Measurements from ENCODE around the gene LTA. TPM values are rescaled to one million over a fixed set of nuclear protein-coding genes. Genes with fewer than 3 reads are reported as not detected.
A peak's percentile ranks its signal among the peaks of the same experiment; 100 is the strongest.

Gene LTA
- total RNA-seq, 1 experiment from 2014 or later, result not detected

DNA sequence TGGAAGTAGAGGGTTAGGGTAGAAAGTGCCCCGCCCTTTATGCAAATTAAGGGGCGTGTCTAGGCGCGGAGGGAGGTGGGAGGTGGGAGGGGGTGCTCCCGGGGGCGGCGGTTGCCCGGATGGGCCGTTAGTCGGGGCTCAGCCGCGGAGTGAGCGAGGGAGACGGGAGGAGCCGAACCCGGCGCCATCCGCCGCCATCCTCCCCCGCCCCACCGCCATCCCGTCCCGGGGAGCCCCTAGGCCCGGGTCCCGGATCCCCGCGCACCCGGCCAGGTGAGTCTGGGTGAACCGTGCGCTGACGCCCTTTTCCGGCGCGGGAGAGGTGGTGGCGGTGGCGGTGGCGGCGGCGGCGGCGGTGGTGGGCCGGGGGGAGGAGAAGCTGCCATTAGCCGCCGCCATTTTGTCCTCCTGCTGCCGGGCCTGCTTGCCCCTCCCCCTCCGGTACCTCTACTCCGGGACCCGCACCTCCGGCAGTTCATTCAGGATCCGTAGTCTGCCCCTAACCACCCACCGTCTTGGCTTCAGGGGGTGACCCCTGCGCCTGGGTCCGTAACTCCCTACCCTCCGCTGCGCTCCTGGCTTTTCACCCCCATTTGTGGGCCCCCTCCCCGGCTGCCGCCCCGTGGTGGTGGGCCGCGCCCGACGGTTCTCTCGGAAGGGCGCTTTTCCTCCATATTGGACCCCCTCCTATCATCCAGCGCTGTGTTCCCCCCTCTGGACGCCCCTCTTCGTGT is 48.7 kb downstream of the LTA start, which contains the start of gene PRRC2A:
PRRC2A (plus strand) TSS at position 130 of the 734 bp plus-strand sequence. CDS start 2,075 bp downstream, outside the sequence.
- no peak within 1 kb of the TSS for H2BK12ac ChIP-seq (ENCODE audit: insufficient read length, low read depth, low read length)
- no peaks in the 10 kb centered on the region for H4K20me1 ChIP-seq (ENCODE audit: control insufficient read depth, insufficient read depth, insufficient read length)
- H3K9ac ChIP-seq (ENCODE audit: extremely low read depth, insufficient read length, low read length), result peak within 1 kb of the TSS; percentile 91
- Mint-ChIP-seq H3K36me3 (ENCODE audit: insufficient read depth in 1 of 3, low read depth in 3 of 3) (peaks cover 42 to 47% (median 47%) of the 10 kb centered on the region in 3 experiments), H3K9me3 (no peaks in the 10 kb centered on the region; a peak in 1 of 5 replicates), H3K27me3 (ENCODE audit: low read depth) (no peaks in the 10 kb centered on the region), H3K4me1 (peaks cover 21 to 26% of the 10 kb centered on the region in 2 experiments), H3K27ac (peak within 1 kb of the TSS; percentile 100), H3K4me3 (peak within 1 kb of the TSS; percentile 93 to 98)
- peak within 1 kb of the TSS; percentile 30 for H3T11ph ChIP-seq (ENCODE audit: low read length)
- no peak within 1 kb of the TSS for H2BK20ac ChIP-seq (ENCODE audit: low read depth, low read length, poor library complexity, severe bottlenecking)
- no peak for TF ChIP-seq CTCF (conservative IDR thresholded peaks at IDR 0.05)
- H3K79me1 ChIP-seq (ENCODE audit: insufficient read depth, low read depth, low read length, poor library complexity, severe bottlenecking), result peaks cover 2% of the 10 kb centered on the region
- peaks cover 20% of the 10 kb centered on the region for H3K79me2 ChIP-seq (ENCODE audit: insufficient read depth, low read length)
- no peak within 1 kb of the TSS for H2AFZ ChIP-seq (ENCODE audit: low read length)
- no peak within 1 kb of the TSS; the same call in 1 of the 2 replicates for H3K4ac ChIP-seq (ENCODE audit: low read depth, low read length)
- H2BK15ac ChIP-seq (ENCODE audit: low read depth, low read length), result no peak within 1 kb of the TSS
- peak within 1 kb of the TSS; percentile 92 for H3K18ac ChIP-seq (ENCODE audit: insufficient read length, low read depth, low read length)
- peaks cover 7% of the 10 kb centered on the region for H3K4me1 ChIP-seq (ENCODE audit: insufficient read depth, low read length)
- H3K23ac ChIP-seq (ENCODE audit: insufficient read length, low read depth, low read length), result no peak within 1 kb of the TSS
- peak within 1 kb of the TSS; percentile 98 for H3K14ac ChIP-seq (ENCODE audit: insufficient read depth, low read length)
- H3K4me2 ChIP-seq (ENCODE audit: insufficient read depth, insufficient read length, low read length), result peak within 1 kb of the TSS; percentile 92
- H4K91ac ChIP-seq (ENCODE audit: insufficient read length, low read depth, low read length), result no peak within 1 kb of the TSS
- peaks cover 8% of the 10 kb centered on the region for H3K23me2 ChIP-seq (ENCODE audit: insufficient read length, low read depth, low read length, poor library complexity, severe bottlenecking)
- H2BK120ac ChIP-seq (ENCODE audit: low read depth, low read length, poor library complexity, severe bottlenecking), result peak within 1 kb of the TSS; percentile 90
- no peaks in the 10 kb centered on the region for H3K9me3 ChIP-seq (ENCODE audit: control insufficient read depth, low read depth, low read length)
- no peak within 1 kb of the TSS for H4K5ac ChIP-seq (ENCODE audit: insufficient read length, low read depth, low read length)
- H3K56ac ChIP-seq (ENCODE audit: insufficient read length, low read depth, low read length), result no peak within 1 kb of the TSS
- WGBS (ENCODE audit: extremely low coverage, insufficient read length, low lambda C conversion rate), result no CpG with 5 or more reads among the region's 67 CpGs
- H3K27me3 ChIP-seq (ENCODE audit: insufficient read depth, low read length), result no peaks in the 10 kb centered on the region
- H4K8ac ChIP-seq (replicated peaks; ENCODE audit: insufficient read length, low read depth, low read length), result no peak within 1 kb of the TSS
- peak within 1 kb of the TSS; percentile 86 for H3K27ac ChIP-seq (ENCODE audit: insufficient read length, low read depth, low read length)
- no peak within 1 kb of the TSS for H2BK5ac ChIP-seq (ENCODE audit: insufficient read length, low read length)
- DNase-seq, result peak; percentile 85
- H2AK5ac ChIP-seq (ENCODE audit: insufficient read length, low read length), result no peak within 1 kb of the TSS

All from H9 (cell line).